ENCODE results near the gene HMX2.

GRCh38 chr10:123103944-123104343, 44.0 kb upstream of the HMX2 start:
- no peak for TF ChIP-seq POLR2A (IDR thresholded peaks at IDR 0.05; ENCODE audit: extremely low read depth, insufficient read length)
- TF ChIP-seq MYC (IDR thresholded peaks at IDR 0.05; ENCODE audit: low read depth, low read length) = no peak
